Measurements from ENCODE around the gene PRTN3.

PRTN3 gene

GRCh38 chr19:840519-841206, at the start of gene PRTN3:
TSS of gene PRTN3 (plus strand) at chr19:840999. CDS start at chr19:841009, 10 bp downstream.
- in situ Hi-C loops (cut with HindIII; ENCODE audit: low sequenced_read_pairs) = no loop called here

- in situ Hi-C loops (cut with HindIII; ENCODE audit: low sequenced_read_pairs) = no loop called here
These were observed 49.7 kb upstream of the PRTN3 start for GRCh38 chr19:791007-791566.

- in situ Hi-C loops (cut with HindIII; ENCODE audit: low sequenced_read_pairs) = no loop called here
These were observed 49.1 kb upstream of the PRTN3 start for GRCh38 chr19:791567-792305.

GRCh38 chr19:792306-792885, 48.4 kb upstream of the PRTN3 start:
- in situ Hi-C loops (cut with HindIII; ENCODE audit: low sequenced_read_pairs) = no loop called here

GRCh38 chr19:793806-794205, 47.0 kb upstream of the PRTN3 start:
- in situ Hi-C loops (cut with HindIII; ENCODE audit: low sequenced_read_pairs) = no loop called here

- in situ Hi-C loops (cut with HindIII; ENCODE audit: low sequenced_read_pairs) = no loop called here
These were observed 45.7 kb upstream of the PRTN3 start for GRCh38 chr19:795073-795611.

GRCh38 chr19:795691-796581, 44.9 kb upstream of the PRTN3 start:
- in situ Hi-C loops (cut with HindIII; ENCODE audit: low sequenced_read_pairs) = no loop called here

GRCh38 chr19:796692-797527, 43.9 kb upstream of the PRTN3 start, which contains the start of gene PTBP1:
TSS of gene PTBP1 (plus strand) at chr19:797452. CDS start at chr19:797498, 46 bp downstream.
- in situ Hi-C loops (cut with HindIII; ENCODE audit: low sequenced_read_pairs) = no loop called here

- in situ Hi-C loops (cut with HindIII; ENCODE audit: low sequenced_read_pairs) = no loop called here
These were observed 43.0 kb upstream of the PRTN3 start for GRCh38 chr19:797528-798414.

- in situ Hi-C loops (cut with HindIII; ENCODE audit: low sequenced_read_pairs) = no loop called here
These were observed 42.3 kb upstream of the PRTN3 start for GRCh38 chr19:798415-799075.

- in situ Hi-C loops (cut with HindIII; ENCODE audit: low sequenced_read_pairs) = no loop called here
These were observed 41.5 kb upstream of the PRTN3 start for GRCh38 chr19:799076-799881.

GRCh38 chr19:800360-801029, 40.3 kb upstream of the PRTN3 start:
- in situ Hi-C loops (cut with HindIII; ENCODE audit: low sequenced_read_pairs) = no loop called here

GRCh38 chr19:801030-801860, 39.6 kb upstream of the PRTN3 start:
- in situ Hi-C loops (cut with HindIII; ENCODE audit: low sequenced_read_pairs) = no loop called here

GRCh38 chr19:801861-802497, 38.8 kb upstream of the PRTN3 start:
- in situ Hi-C loops (cut with HindIII; ENCODE audit: low sequenced_read_pairs) = no loop called here

- in situ Hi-C loops (cut with HindIII; ENCODE audit: low sequenced_read_pairs) = no loop called here
These were observed 38.2 kb upstream of the PRTN3 start for GRCh38 chr19:802498-803098.
